Psoas muscle (tissue), 8 donors: ENCODE data around the gene TOR1A. TPM values are rescaled to one million over a fixed set of nuclear protein-coding genes. Genes with fewer than 3 reads are reported as not detected.

ENCODE experiments used
- ATAC-seq, 4 donors: fragments of 200-7000 bp; cut with Tn5 transposase; one replicate each; pipeline ENCODE4 v1.9.1; 2020; ENCODE audit warnings: moderate library complexity in 3 of 4, mild to moderate bottlenecking in 2 of 4
- DNase-seq, 2 donors: peaks; one replicate each; pipeline ENCODE4 v3.0.0-alpha.2; 2020
- H3K27ac ChIP-seq: fragments of 200-600 bp; one replicate; pipeline ENCODE4 v1.8.0; 2022
- H3K27me3 ChIP-seq, 3 donors: fragments of 200-600 bp in 1 of 3; one replicate each; pipeline versions ENCODE4 v1.6.1 to v1.8.0; 2013 to 2022; ENCODE audit warnings: low read length in 2 of 3, mild to moderate bottlenecking in 2 of 3, moderate library complexity in 1 of 3; ENCODE audit not compliant: insufficient read depth in 3 of 3
- H3K36me3 ChIP-seq, 2 donors: fragments of 200-600 bp in 1 of 2; one replicate each; pipeline versions ENCODE4 v1.6.1 to v1.8.0; 2013 to 2022; ENCODE audit warnings: low read depth in 1 of 2, mild to moderate bottlenecking in 1 of 2, moderate library complexity in 1 of 2; ENCODE audit not compliant: insufficient read depth in 1 of 2
- H3K4me1 ChIP-seq: fragments of 200-600 bp; one replicate; pipeline ENCODE4 v1.8.0; 2022
- H3K4me3 ChIP-seq: fragments of 200-600 bp; one replicate; pipeline ENCODE4 v1.8.0; 2022; ENCODE audit warnings: mild to moderate bottlenecking
- H3K9me3 ChIP-seq: fragments of 200-600 bp; one replicate; pipeline ENCODE4 v1.8.0; 2022
- CTCF ChIP-seq: fragments of 200-600 bp; IDR thresholded peaks from one replicate; pipeline ENCODE4 v1.8.0; 2022; ENCODE audit warnings: antibody characterized with exemption
- WGBS, 3 donors: extraction: QIAGEN DNeasy Blood & Tissue Kit; methylation state at CpG; one replicate each; pipeline versions ENCODE4 v1.1.6 to v1.1.7; 2013; 5-methylcytosine and 5-hydroxymethylcytosine counted together
- intact Hi-C, 2 donors: fragments of 100-400 bp; cut with DNase I; formaldehyde crosslinking; loops; one replicate each; pipeline versions ENCODE4 v1.11.0 to v1.14.2; 2022
- polyA plus RNA-seq, 3 donors: library from polyadenylated mRNA; stranded (reverse); fragments of 200-250 nt; gene quantifications; one replicate each; pipeline ENCODE4 v1.2.3, GENCODE V29; 2013
- total RNA-seq, 4 donors: library from RNA; stranded (reverse); fragmentation: NEBNext Ultra II Directional in 2 of 4; extraction: Animal tissue kit (Norgen Biotek cat#: 25700) in 2 of 4; gene quantifications; one replicate each; pipeline versions ENCODE4 v1.2.1 to v1.2.4, GENCODE V29; 2021 to 2023
- donor health status: healthy with polysubstance abuse.
- donor health status: DM: no; HTN: no; CAD: no; lungs with moderate emphysema.
- donor health status: Bipolar disorder and iron deficiency.
- donor health status: healthy.
- donor health status: DM: yes; HTN: yes; CAD: no.
- donor health status: DM: no; HTN: no; CAD: no.
- donor health status: DM: no; HTN: no; CAD: no.
- donor health status: DM: yes; HTN: yes; CAD: no.

Gene TOR1A
- total and polyA plus RNA-seq, 7 donors, result 10.4 to 25.4 (median 17.9) TPM

DNA sequence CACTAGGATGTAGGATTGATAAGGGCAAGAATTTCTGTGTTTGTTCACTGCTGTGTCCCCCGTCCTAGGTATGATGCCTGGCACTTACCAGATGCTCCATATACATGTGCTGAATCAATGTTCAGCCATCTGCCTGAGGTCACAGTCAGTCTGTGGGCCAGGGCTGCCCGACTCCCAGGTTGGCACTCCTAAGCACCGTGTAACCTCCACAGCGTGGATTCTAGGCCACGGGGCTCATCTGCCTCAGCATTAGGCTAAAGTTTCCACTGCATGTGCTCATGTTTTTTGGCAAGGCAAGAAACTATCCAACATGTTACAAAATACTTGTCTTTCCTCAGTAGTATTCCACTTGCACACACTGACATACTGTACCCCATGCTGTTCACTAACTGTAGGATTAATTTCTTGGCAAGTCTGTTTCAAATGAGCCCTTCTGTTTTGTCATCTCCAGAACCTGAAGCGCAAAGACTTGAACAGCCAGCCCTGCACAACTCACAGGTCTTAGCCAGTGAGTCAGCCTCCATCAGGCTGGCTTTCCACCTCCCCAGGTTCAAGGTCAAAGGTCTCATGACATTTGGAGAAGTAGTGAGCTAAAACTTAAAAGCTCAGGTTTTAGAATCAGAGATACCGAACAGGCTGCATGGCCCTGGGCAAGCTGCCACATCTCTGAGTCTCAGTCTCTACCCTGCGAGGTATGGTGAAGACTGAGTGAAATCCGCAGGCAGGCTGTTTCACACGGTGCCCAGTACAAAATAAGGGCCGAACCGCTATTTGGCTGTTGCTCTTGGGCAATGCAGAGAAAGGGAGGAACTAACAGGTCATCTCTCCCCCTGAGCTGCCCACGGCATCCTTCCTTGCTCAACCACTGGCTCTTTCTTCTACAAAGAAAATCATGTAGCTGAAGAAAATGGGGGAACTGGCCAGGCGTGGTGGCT, 7.2 kb downstream of the TOR1A start:
- Histone ChIP-seq H3K9me3 (no peaks in the 10 kb centered on the region), H3K4me3 (no peak overlapping the region), H3K27me3 (no peaks in the 10 kb centered on the region), H3K36me3 (peaks cover 0 to 97% of the 10 kb centered on the region in 2 donors), H3K4me1 (no peaks in the 10 kb centered on the region), H3K27ac (no peak overlapping the region)
- DNase-seq (no peak), ATAC-seq (no peak)
- TF ChIP-seq CTCF, result no peak
- 79 to 87% (median 79%) methylated on average over 14 of the region's 14 CpGs for WGBS, 3 donors
- intact Hi-C loops, result no loop called here

- no peaks in the 10 kb centered on the region for H3K27me3 ChIP-seq
- H3K4me1 ChIP-seq, result no peaks in the 10 kb centered on the region
- WGBS, 3 donors, result 83 to 87% (median 87%) methylated on average over 8 to 11 of the region's 11 CpGs
- H3K36me3 ChIP-seq, result peaks cover 0 to 95% of the 10 kb centered on the region in 2 donors
- no peaks in the 10 kb centered on the region for H3K9me3 ChIP-seq
- intact Hi-C loops, result no loop called here
- no peak for TF ChIP-seq CTCF
- no peak overlapping the region for H3K4me3 ChIP-seq
- DNase-seq (no peak), ATAC-seq (no peak)
- H3K27ac ChIP-seq, result no peak overlapping the region
These were observed 8.7 kb downstream of the TOR1A start for GRCh38 chr9:129815278-129815677.

- Histone ChIP-seq H3K36me3 (peaks cover 0 to 94% of the 10 kb centered on the region in 2 donors), H3K9me3 (no peaks in the 10 kb centered on the region), H3K4me1 (no peaks in the 10 kb centered on the region), H3K27ac (no peak overlapping the region), H3K4me3 (no peak overlapping the region), H3K27me3 (no peaks in the 10 kb centered on the region)
- intact Hi-C loops, result no loop called here
- no peak for TF ChIP-seq CTCF
- DNase-seq, result no peak
- ATAC-seq, result no peak
- 81 to 83% (median 83%) methylated on average over 17 of the region's 17 CpGs for WGBS, 3 donors
These were observed 9.3 kb downstream of the TOR1A start for GRCh38 chr9:129814432-129815223.

GRCh38 chr9:129813661-129814060, 10.3 kb downstream of the TOR1A start:
- Histone ChIP-seq H3K9me3 (no peaks in the 10 kb centered on the region), H3K27me3 (no peaks in the 10 kb centered on the region), H3K4me3 (no peak overlapping the region), H3K36me3 (peaks cover 3 to 94% of the 10 kb centered on the region in 2 donors), H3K4me1 (no peaks in the 10 kb centered on the region), H3K27ac (no peak overlapping the region)
- TF ChIP-seq CTCF, result no peak
- ATAC-seq (no peak), DNase-seq (no peak)
- WGBS, 3 donors, result 78 to 86% (median 80%) methylated on average over 9 of the region's 9 CpGs
- intact Hi-C loops, result no loop called here
